Cardiac fibroblast (primary cell): Measurements from ENCODE around the gene MT3.
"Not testable (repeated sequence)": the region's sequence is repeated elsewhere in the genome, so short reads cannot be mapped to it uniquely, and the experiment has no call there.

Source experiments
- DNase-seq, 2 donors: peaks; one replicate each; pipeline versions ENCODE4 v3.0.0 to v3.0.0-alpha.2; 2010; ENCODE audit warnings: low read depth in 2 of 2
- H3K4me3 ChIP-seq, 2 donors: replicated peaks in 1 of 2; 1 replicate in 1 of 2; 2 replicates in 1 of 2; pipeline ENCODE4 v1.5.1; 2011; ENCODE audit warnings: low read depth in 2 of 2, low read length in 2 of 2, mild to moderate bottlenecking in 2 of 2, moderate library complexity in 1 of 2
- TF ChIP-seq, protein P1 (sequence below): IDR thresholded peaks from one replicate; pipeline ENCODE4 v1.5.1; 2011; ENCODE audit warnings: low read depth, mild to moderate bottlenecking, low read length, inconsistent platforms

MT3 gene

DNA sequence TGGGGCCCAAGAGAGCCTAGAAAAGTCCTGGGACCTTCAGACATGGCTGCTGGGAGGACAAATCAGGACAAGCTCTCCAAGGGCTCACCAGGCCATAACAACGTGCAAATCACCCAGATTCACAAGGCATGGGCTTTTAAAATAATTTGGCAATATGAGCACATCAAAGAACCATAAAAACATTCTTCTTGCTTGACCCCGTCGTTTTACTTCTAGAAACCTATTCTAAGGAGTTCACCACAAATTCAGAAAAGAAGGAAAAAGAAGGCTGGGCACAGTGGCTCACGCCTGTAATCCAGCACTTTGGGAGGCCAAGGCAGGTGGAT is 12.1 kb upstream of the MT3 start:
- TF ChIP-seq, protein P1, sequence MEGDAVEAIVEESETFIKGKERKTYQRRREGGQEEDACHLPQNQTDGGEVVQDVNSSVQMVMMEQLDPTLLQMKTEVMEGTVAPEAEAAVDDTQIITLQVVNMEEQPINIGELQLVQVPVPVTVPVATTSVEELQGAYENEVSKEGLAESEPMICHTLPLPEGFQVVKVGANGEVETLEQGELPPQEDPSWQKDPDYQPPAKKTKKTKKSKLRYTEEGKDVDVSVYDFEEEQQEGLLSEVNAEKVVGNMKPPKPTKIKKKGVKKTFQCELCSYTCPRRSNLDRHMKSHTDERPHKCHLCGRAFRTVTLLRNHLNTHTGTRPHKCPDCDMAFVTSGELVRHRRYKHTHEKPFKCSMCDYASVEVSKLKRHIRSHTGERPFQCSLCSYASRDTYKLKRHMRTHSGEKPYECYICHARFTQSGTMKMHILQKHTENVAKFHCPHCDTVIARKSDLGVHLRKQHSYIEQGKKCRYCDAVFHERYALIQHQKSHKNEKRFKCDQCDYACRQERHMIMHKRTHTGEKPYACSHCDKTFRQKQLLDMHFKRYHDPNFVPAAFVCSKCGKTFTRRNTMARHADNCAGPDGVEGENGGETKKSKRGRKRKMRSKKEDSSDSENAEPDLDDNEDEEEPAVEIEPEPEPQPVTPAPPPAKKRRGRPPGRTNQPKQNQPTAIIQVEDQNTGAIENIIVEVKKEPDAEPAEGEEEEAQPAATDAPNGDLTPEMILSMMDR = no peak
- DNase-seq = no peak
- H3K4me3 ChIP-seq = no peak overlapping the region

DNA sequence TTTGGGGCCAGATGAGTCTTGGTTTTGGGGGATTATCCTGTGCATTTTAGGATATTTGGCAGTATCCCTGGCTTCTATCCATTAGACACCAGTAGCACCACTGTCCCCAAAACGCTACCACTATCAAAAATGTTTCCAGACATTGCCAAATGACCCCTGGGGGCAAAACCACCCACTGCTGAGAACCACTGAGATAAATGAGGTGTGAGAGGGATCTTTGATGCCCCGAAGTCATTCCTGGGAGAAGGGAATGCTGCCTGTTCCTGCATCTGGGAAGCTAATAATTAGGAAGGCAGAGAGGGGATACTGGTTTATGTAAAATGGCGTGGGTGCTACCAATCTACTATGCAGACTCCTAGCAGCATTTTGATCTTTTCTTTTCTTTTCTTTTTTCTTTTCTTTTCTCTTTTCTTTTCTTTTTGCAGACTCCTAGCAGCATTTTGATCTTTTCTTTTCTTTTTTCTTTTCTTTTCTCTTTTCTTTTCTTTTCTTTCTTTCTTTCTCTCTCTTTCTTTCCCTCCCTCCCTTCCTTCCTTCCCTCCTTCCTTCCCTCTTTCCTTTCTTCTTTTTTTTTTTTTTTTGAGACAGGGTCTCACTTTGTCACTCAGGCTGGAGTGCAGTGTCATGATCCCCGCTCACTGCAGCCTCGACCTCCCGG is 8.8 kb upstream of the MT3 start:
- DNase-seq = no peak
- no peak overlapping the region for H3K4me3 ChIP-seq
- TF ChIP-seq, protein P1 = no peak

DNA sequence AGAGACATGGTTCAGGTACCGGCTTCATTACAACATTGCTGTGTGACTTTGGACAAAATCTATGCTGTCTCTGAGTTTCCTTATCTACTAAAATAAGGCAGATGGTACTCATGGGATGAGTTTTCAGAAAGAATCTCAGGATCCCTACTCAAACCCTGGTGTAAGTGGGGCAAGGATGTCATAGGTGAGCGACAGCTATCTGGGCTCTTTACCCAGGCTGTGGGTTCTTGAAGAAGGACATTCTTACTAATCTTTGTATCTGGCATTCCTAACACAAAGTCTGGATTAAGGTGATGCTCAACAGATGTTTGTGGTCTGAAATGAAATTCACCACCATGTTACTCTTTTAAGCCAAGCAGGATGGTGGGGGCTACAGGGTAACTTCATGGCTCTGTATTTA is 6.4 kb upstream of the MT3 start:
- not testable (repeated sequence) for DNase-seq, H3K4me3 ChIP-seq

DNA sequence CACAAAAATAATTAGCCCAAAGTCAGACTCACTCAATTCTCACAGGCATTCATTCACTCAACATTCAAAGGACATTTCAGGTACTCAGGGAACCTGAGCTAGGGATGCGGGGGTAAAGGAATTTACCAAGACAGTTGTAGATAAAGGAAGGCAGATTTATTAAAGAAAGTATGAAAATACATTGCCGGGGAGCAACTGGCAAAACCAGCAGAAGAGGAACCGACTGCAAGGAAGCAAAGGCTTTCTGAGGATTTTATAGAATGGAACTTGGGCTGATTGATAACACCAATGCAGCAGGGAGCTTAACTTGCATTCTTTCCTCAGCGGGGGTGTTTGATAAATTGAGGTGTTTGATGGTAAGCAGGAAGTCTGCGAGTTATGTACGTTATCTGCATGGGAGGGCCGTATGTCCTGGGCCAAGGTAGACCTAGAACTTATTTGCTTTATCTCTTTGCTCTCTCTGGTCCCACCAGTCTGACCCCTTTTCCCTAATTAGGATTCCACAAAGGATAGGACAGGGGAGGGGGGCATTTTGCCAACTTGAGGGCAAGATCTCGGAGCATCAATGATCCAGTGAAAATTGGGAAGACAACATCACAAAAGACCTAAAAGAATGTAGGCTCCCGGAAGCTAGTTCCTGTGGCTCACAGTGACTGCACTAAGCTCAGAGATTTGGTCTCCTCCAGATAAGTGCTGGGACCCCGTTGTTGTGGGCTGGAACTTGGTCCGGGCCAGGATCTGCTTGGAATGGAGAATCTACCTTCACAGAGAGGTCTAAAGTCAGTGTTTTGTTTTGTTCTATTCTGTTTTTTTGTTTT is 5.8 kb upstream of the MT3 start:
- DNase-seq = no peak
- TF ChIP-seq, protein P1 = no peak
- no peak overlapping the region for H3K4me3 ChIP-seq

DNA sequence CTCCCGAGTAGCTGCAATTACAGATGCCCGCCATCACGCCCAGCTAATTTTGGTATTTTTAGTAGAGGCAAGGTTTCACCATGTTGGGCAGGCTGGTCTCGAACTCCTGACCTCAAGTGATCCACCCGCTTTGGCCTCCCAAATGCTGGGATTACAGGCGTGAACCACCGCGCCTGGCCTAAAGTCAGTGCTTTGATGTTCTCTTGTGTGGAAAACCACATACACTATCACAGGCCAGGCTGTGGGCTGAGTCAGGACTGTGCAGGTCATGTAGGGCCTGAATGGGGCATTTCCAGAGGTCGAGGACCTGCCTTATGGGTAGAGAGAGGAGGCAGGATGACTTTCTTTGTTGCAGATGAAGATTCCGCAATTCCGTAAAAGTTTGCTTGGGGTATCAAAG is 5.1 kb upstream of the MT3 start:
- no peak for DNase-seq
- TF ChIP-seq, protein P1 = no peak
- H3K4me3 ChIP-seq = no peak overlapping the region

DNA sequence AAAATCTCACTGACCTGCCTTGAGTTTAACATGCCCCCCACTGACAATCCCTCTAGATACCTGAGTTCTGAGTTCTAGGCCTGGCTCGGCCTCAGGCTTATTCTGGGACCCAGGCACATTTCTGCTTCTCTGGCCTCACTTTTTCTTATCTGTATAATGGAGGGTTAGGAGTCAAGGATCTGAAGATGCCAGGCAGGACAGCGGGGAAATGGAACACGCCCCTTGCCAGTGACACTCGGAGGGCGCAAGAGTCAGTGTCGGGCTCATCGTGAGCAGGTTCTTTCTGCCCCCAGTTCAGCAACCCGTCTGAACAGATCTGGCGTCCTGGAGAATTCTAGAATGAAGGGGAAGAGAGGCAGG is 567 bp upstream of the MT3 start:
- DNase-seq = no peak
- TF ChIP-seq, protein P1 = no peak
- peak overlapping the region in 1 of 2 donors; percentile 41 for H3K4me3 ChIP-seq

DNA sequence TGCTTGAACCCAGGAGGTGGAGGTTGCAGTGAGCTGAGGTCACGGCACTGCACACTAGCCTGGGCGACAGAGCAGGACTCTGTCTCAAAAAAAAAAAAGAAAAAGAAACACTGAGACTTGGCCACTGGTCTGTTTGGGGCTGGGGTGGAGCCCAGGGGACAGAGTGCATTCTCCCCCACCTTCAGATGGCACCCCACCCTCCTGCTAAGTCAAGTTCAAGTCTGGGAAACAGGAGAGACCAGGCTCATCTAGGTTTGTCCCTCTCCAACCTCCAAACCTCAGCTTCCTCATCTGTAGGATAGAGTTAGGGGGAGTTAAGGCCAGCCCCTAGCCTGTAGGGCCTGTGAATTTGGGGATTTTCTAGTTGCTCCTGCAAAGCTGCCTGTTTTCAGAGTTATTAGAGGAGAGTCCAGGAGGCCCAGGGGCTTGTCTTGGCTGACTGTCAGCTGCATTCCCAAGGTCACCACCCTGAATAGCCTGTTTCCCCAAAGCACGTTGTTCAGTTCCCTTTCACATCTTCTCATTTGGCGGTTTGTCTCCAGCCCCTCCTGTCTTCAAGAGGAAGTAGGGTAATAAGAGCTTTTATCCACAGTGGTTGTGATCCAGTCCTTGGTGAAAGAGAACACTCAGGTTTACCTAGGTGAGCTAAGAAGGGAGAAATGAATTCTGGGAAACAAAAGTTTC is 2.2 kb downstream of the MT3 start:
- TF ChIP-seq, protein P1 = no peak
- no peak overlapping the region for H3K4me3 ChIP-seq
- DNase-seq = no peak
